ENCODE measurements around the gene LGALS16. TPM values are rescaled to one million over a fixed set of nuclear protein-coding genes. Genes with fewer than 3 reads are reported as not detected.

LGALS16 gene
- total and polyA plus RNA-seq, 2 donors from 2014 or later, result not detected

- no peak overlapping the region for H3K27ac ChIP-seq (ENCODE audit: low read depth in 2 of 2, low read length in 2 of 2)
- TF ChIP-seq CTCF (IDR thresholded peaks at IDR 0.05; ENCODE audit: borderline replicate concordance, extremely low read depth, insufficient read depth), result no peak
- H3K27me3 ChIP-seq (ENCODE audit: control insufficient read depth, insufficient read depth, low read length), result no peaks in the 10 kb centered on the region
- H3K9ac ChIP-seq (ENCODE audit: low read length in 3 of 3), result no peak overlapping the region
- intact Hi-C loops (cut with DNase I), result no loop called here
- no peaks in the 10 kb centered on the region for H3K4me1 ChIP-seq (ENCODE audit: control insufficient read depth in 2 of 3, insufficient read depth in 2 of 3, low read depth in 1 of 3, low read length in 3 of 3)
- no peaks in the 10 kb centered on the region for H3K9me3 ChIP-seq (ENCODE audit: control insufficient read depth in 2 of 3, insufficient read depth in 1 of 3, low read length in 3 of 3)
- DNase-seq, result no peak
- FAIRE-seq, result no peak
- H3K36me3 ChIP-seq (ENCODE audit: control insufficient read depth in 2 of 3, insufficient read depth in 3 of 3, low read length in 3 of 3), result no peaks in the 10 kb centered on the region
- no peak overlapping the region for H3K4me3 ChIP-seq (ENCODE audit: low read length in 3 of 3)
These were observed 50.0 kb downstream of the LGALS16 start for GRCh38 chr19:39705578-39706188.

GRCh38 chr19:39708594-39708993 is 52.9 kb downstream of the LGALS16 start:
- no peak for FAIRE-seq
- Histone ChIP-seq H3K4me3 (ENCODE audit: low read length in 3 of 3) (no peak overlapping the region), H3K9me3 (ENCODE audit: control insufficient read depth in 2 of 3, insufficient read depth in 1 of 3, low read length in 3 of 3) (no peaks in the 10 kb centered on the region), H3K4me1 (ENCODE audit: control insufficient read depth in 2 of 3, insufficient read depth in 2 of 3, low read depth in 1 of 3, low read length in 3 of 3) (no peaks in the 10 kb centered on the region), H3K27me3 (ENCODE audit: control insufficient read depth, insufficient read depth, low read length) (no peaks in the 10 kb centered on the region), H3K27ac (ENCODE audit: low read depth in 2 of 2, low read length in 2 of 2) (no peak overlapping the region), H3K36me3 (ENCODE audit: control insufficient read depth in 2 of 3, insufficient read depth in 3 of 3, low read length in 3 of 3) (no peaks in the 10 kb centered on the region), H3K9ac (ENCODE audit: low read length in 3 of 3) (no peak overlapping the region)
- TF ChIP-seq CTCF (IDR thresholded peaks at IDR 0.05; ENCODE audit: borderline replicate concordance, extremely low read depth, insufficient read depth), result no peak
- intact Hi-C loops (cut with DNase I), result no loop called here
- DNase-seq, result no peak

GRCh38 chr19:39709026-39709872 is 53.5 kb downstream of the LGALS16 start:
- Histone ChIP-seq H3K27ac (ENCODE audit: low read depth in 2 of 2, low read length in 2 of 2) (no peak overlapping the region), H3K4me1 (ENCODE audit: control insufficient read depth in 2 of 3, insufficient read depth in 2 of 3, low read depth in 1 of 3, low read length in 3 of 3) (no peaks in the 10 kb centered on the region), H3K9me3 (ENCODE audit: control insufficient read depth in 2 of 3, insufficient read depth in 1 of 3, low read length in 3 of 3) (no peaks in the 10 kb centered on the region), H3K36me3 (ENCODE audit: control insufficient read depth in 2 of 3, insufficient read depth in 3 of 3, low read length in 3 of 3) (no peaks in the 10 kb centered on the region), H3K4me3 (ENCODE audit: low read length in 3 of 3) (no peak overlapping the region), H3K9ac (ENCODE audit: low read length in 3 of 3) (no peak overlapping the region), H3K27me3 (ENCODE audit: control insufficient read depth, insufficient read depth, low read length) (no peaks in the 10 kb centered on the region)
- DNase-seq (no peak), FAIRE-seq (no peak)
- intact Hi-C loops (cut with DNase I), result no loop called here
- TF ChIP-seq CTCF (IDR thresholded peaks at IDR 0.05; ENCODE audit: borderline replicate concordance, extremely low read depth, insufficient read depth), result no peak

Other genes starting within 250 kb of the LGALS16 start
- gene ZFP36, start 249.1 kb upstream of the LGALS16 start, total RNA-seq, result 132 TPM
- gene ZFP36, start 249.1 kb upstream of the LGALS16 start, polyA plus RNA-seq (ENCODE audit: insufficient read depth, low read depth, low replicate concordance), result 87.9 TPM
- gene PLEKHG2, start 243.2 kb upstream of the LGALS16 start, total RNA-seq, result 29.7 TPM
- 8.5 TPM for gene PLEKHG2, start 243.2 kb upstream of the LGALS16 start, polyA plus RNA-seq (ENCODE audit: insufficient read depth, low read depth, low replicate concordance)
- 1,461 TPM for gene RPS16, start 220.0 kb upstream of the LGALS16 start, total RNA-seq
- gene RPS16, start 220.0 kb upstream of the LGALS16 start, polyA plus RNA-seq (ENCODE audit: insufficient read depth, low read depth, low replicate concordance), result 1,965 TPM
- gene SUPT5H, start 210.3 kb upstream of the LGALS16 start, total RNA-seq, result 123 TPM
- 106 TPM for gene SUPT5H, start 210.3 kb upstream of the LGALS16 start, polyA plus RNA-seq (ENCODE audit: insufficient read depth, low read depth, low replicate concordance)
- gene TIMM50, start 175.1 kb upstream of the LGALS16 start, total RNA-seq, result 52.4 TPM
- gene TIMM50, start 175.1 kb upstream of the LGALS16 start, polyA plus RNA-seq (ENCODE audit: insufficient read depth, low read depth, low replicate concordance), result 74.4 TPM
- 0.13 TPM for gene DLL3, start 157.0 kb upstream of the LGALS16 start, total RNA-seq
- 0.17 TPM for gene DLL3, start 157.0 kb upstream of the LGALS16 start, polyA plus RNA-seq (ENCODE audit: insufficient read depth, low read depth, low replicate concordance)
- not detected for gene SELENOV, start 140.8 kb upstream of the LGALS16 start, total RNA-seq
- gene SELENOV, start 140.8 kb upstream of the LGALS16 start, polyA plus RNA-seq (ENCODE audit: insufficient read depth, low read depth, low replicate concordance), result not detected
- 3.3 TPM for gene EID2B, start 123.1 kb upstream of the LGALS16 start, total RNA-seq
- 4.6 TPM for gene EID2B, start 123.1 kb upstream of the LGALS16 start, polyA plus RNA-seq (ENCODE audit: insufficient read depth, low read depth, low replicate concordance)
- gene EID2, start 115.8 kb upstream of the LGALS16 start, total RNA-seq, result 12.0 TPM
- gene EID2, start 115.8 kb upstream of the LGALS16 start, polyA plus RNA-seq (ENCODE audit: insufficient read depth, low read depth, low replicate concordance), result 17.0 TPM
- not detected for gene LGALS13, start 53.4 kb upstream of the LGALS16 start, total RNA-seq
- not detected for gene LGALS13, start 53.4 kb upstream of the LGALS16 start, polyA plus RNA-seq (ENCODE audit: insufficient read depth, low read depth, low replicate concordance)
- not detected for gene LGALS14, start 48.6 kb downstream of the LGALS16 start, total RNA-seq
- gene LGALS14, start 48.6 kb downstream of the LGALS16 start, polyA plus RNA-seq (ENCODE audit: insufficient read depth, low read depth, low replicate concordance), result not detected
- gene CLC, start 82.1 kb downstream of the LGALS16 start, total RNA-seq, result not detected
- not detected for gene CLC, start 82.1 kb downstream of the LGALS16 start, polyA plus RNA-seq (ENCODE audit: insufficient read depth, low read depth, low replicate concordance)
- not detected for gene LEUTX, start 122.9 kb downstream of the LGALS16 start, total RNA-seq
- not detected for gene LEUTX, start 122.9 kb downstream of the LGALS16 start, polyA plus RNA-seq (ENCODE audit: insufficient read depth, low read depth, low replicate concordance)
- 28.9 TPM for gene DYRK1B, start 178.2 kb downstream of the LGALS16 start, total RNA-seq
- 18.9 TPM for gene DYRK1B, start 178.2 kb downstream of the LGALS16 start, polyA plus RNA-seq (ENCODE audit: insufficient read depth, low read depth, low replicate concordance)
- 165 TPM for gene FBL, start 190.5 kb downstream of the LGALS16 start, total RNA-seq
- 155 TPM for gene FBL, start 190.5 kb downstream of the LGALS16 start, polyA plus RNA-seq (ENCODE audit: insufficient read depth, low read depth, low replicate concordance)

All from kidney (tissue), 14 donors.